ENCODE data around the gene KIAA0930.

KIAA0930 gene

DNA sequence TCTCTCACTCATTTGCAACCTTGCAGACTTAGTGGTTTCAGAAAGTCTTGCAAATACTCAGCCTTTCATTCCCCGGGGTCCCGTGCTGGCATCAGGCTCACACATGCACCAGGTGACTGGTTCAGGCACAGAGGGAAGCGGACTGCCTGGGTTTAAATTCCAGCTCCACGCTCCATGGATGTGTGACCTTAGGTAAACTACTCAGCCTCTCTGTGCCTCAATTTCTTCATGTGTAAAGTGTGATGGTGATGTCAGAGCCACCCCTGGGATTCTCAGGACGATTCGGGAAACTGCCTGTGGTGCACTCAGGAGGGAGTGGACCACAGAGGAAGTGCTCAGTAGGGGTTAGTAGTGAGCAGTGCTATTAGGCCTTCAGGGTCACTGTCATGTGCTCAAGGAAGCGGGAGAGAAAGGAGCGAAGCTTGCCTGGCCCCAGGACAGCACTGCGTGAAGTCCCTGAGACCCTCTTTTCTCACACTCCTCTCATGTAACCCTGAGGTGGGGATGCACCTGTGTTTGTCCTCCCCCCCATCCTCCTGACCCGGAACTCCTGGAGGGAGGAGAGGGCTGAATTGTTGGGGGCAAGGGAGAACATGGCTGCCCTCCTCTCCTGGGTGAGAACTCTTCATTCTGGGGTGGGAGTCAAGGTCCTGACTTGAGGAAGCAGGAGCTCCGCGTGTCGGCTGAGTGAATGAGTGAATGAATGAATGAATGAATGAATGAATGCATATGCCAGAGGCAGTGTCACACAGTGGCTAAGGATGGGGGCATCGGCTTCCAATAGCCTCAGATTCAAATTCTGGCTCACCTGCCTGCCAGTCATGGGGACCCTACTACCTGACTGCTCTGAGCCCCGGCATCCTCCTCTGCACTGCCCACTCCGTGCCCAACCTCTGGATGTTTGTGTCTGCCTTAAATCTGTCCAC is 29.7 kb upstream of the KIAA0930 start:
- ChIA-PET POLR2A (no interaction called here), CTCF (interaction anchor here (1.2 to 2.8 kb wide), 4 partner anchors 12 to 167 kb away, joined by 5 to 12 read pairs (median 7); partner anchors contain the start of gene UPK3A)
- no peak overlapping the region for H3K27ac ChIP-seq (ENCODE audit: insufficient read depth in 1 of 2, low read depth in 1 of 2, low read length in 2 of 2, poor library complexity in 1 of 2, severe bottlenecking in 2 of 2)
- no peaks in the 10 kb centered on the region for H3K9me3 ChIP-seq (ENCODE audit: control extremely low read depth in 1 of 5, control insufficient read depth in 4 of 5, insufficient read depth in 2 of 5, low read depth in 1 of 5, low read length in 4 of 5)
- peaks cover 0 to 15% (median 13%) of the 10 kb centered on the region in 4 experiments for H3K4me1 ChIP-seq (ENCODE audit: control extremely low read depth in 1 of 4, control insufficient read depth in 4 of 4, insufficient read depth in 4 of 4, low read length in 3 of 4)
- no peak for DNase-seq
- peaks cover 0 to 17% (median 7%) of the 10 kb centered on the region in 5 experiments for H3K27me3 ChIP-seq (replicated peaks in 2 of 5; ENCODE audit: control insufficient read depth in 4 of 5, insufficient read depth in 5 of 5, low read length in 4 of 5)
- no peak overlapping the region for H3K4me3 ChIP-seq (ENCODE audit: control insufficient read depth in 1 of 7, extremely low read depth in 1 of 7, insufficient read depth in 4 of 7, low read depth in 2 of 7, low read length in 6 of 7)
- WGBS (ENCODE audit: insufficient coverage): 75% methylated on average over 13 of the region's 16 CpGs
- no peaks in the 10 kb centered on the region for H3K36me3 ChIP-seq (ENCODE audit: control insufficient read depth in 4 of 4, insufficient read depth in 4 of 4, low read length in 3 of 4)

GRCh38 chr22:45268958-45269844 is 28.5 kb upstream of the KIAA0930 start:
- peak; percentile 72 to 90 (median 85) for DNase-seq
- peaks cover 0 to 17% (median 7%) of the 10 kb centered on the region in 5 experiments for H3K27me3 ChIP-seq (replicated peaks in 2 of 5; ENCODE audit: control insufficient read depth in 4 of 5, insufficient read depth in 5 of 5, low read length in 4 of 5)
- H3K4me1 ChIP-seq (ENCODE audit: control extremely low read depth in 1 of 4, control insufficient read depth in 4 of 4, insufficient read depth in 4 of 4, low read length in 3 of 4): peaks cover 0 to 15% (median 14%) of the 10 kb centered on the region in 4 experiments
- H3K36me3 ChIP-seq (ENCODE audit: control insufficient read depth in 4 of 4, insufficient read depth in 4 of 4, low read length in 3 of 4): no peaks in the 10 kb centered on the region
- ChIA-PET CTCF (interaction anchor here (2.4 to 2.8 kb wide), 2 partner anchors 165 to 168 kb away, joined by 9 to 12 read pairs; no protein-coding TSS in a partner anchor), POLR2A (interaction anchor here (0.6 kb wide), 1 partner anchor 507 kb away, joined by 3 read pairs; no protein-coding TSS in a partner anchor)
- peak overlapping the region in 6 of 7 experiments; percentile 65 to 85 (median 70) for H3K4me3 ChIP-seq (ENCODE audit: control insufficient read depth in 1 of 7, extremely low read depth in 1 of 7, insufficient read depth in 4 of 7, low read depth in 2 of 7, low read length in 6 of 7)
- H3K27ac ChIP-seq (ENCODE audit: insufficient read depth in 1 of 2, low read depth in 1 of 2, low read length in 2 of 2, poor library complexity in 1 of 2, severe bottlenecking in 2 of 2): no peak overlapping the region
- whole genome bisulfite sequencing (ENCODE audit: insufficient coverage): 2% methylated on average over 23 of the region's 60 CpGs
- no peaks in the 10 kb centered on the region for H3K9me3 ChIP-seq (ENCODE audit: control extremely low read depth in 1 of 5, control insufficient read depth in 4 of 5, insufficient read depth in 2 of 5, low read depth in 1 of 5, low read length in 4 of 5)

DNA sequence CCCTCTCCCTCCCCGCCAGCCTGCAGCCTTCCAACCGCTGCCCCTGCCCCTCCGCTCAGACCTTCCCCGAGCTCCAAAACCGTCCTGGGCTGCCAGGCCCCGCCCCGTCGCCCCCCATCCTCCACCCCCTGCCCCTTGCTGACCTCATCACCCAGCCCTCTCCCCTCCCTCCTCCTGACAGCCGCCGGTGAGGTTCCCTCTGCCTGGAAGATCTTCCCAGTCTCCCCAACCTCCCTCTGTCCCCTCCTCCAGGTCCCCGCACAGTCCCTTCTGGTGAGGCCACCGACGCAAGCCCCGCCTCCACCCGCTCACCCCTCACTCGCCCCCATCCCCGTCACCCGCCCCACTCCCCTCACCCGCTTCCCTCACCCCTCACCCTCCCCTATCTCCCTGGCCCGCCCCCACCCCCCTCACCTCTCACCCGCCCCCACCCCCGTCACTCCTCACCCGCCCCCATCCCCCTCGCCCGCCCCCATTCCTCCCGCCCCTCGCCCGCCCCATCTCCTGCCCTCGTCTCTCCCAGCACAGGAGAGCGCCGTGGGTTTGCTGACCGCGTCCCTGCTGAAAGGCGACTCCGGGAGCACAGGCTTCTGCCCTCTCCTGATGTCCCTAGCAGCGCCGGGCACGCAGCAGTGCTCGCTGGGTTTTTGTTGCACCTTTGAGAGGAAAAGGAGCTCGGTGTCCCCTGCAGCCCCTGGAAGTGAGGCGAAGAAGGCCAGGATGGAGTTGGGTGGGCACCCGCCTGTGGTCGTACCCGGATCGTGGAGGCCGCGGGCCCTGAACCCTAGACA is 27.7 kb upstream of the KIAA0930 start:
- ChIA-PET POLR2A (interaction anchor here (0.5 to 0.6 kb wide), 3 partner anchors 40 to 508 kb away, joined by 3 read pairs; no protein-coding TSS in a partner anchor), CTCF (interaction anchor here (0.8 to 2.4 kb wide), 3 partner anchors 15 to 283 kb away, joined by 3 to 12 read pairs (median 4); no protein-coding TSS in a partner anchor)
- no peaks in the 10 kb centered on the region for H3K36me3 ChIP-seq (ENCODE audit: control insufficient read depth in 4 of 4, insufficient read depth in 4 of 4, low read length in 3 of 4)
- WGBS (ENCODE audit: insufficient coverage): 0% methylated on average over 19 of the region's 47 CpGs
- H3K4me1 ChIP-seq (ENCODE audit: control extremely low read depth in 1 of 4, control insufficient read depth in 4 of 4, insufficient read depth in 4 of 4, low read length in 3 of 4): peaks cover 0 to 22% (median 22%) of the 10 kb centered on the region in 4 experiments
- peaks cover 0 to 17% (median 7%) of the 10 kb centered on the region in 5 experiments for H3K27me3 ChIP-seq (replicated peaks in 2 of 5; ENCODE audit: control insufficient read depth in 4 of 5, insufficient read depth in 5 of 5, low read length in 4 of 5)
- peak overlapping the region; percentile 19 to 85 (median 69) for H3K4me3 ChIP-seq (ENCODE audit: control insufficient read depth in 1 of 7, extremely low read depth in 1 of 7, insufficient read depth in 4 of 7, low read depth in 2 of 7, low read length in 6 of 7)
- DNase-seq: peak in 2 of 3 donors; percentile 48 to 59
- no peaks in the 10 kb centered on the region for H3K9me3 ChIP-seq (ENCODE audit: control extremely low read depth in 1 of 5, control insufficient read depth in 4 of 5, insufficient read depth in 2 of 5, low read depth in 1 of 5, low read length in 4 of 5)
- H3K27ac ChIP-seq (ENCODE audit: insufficient read depth in 1 of 2, low read depth in 1 of 2, low read length in 2 of 2, poor library complexity in 1 of 2, severe bottlenecking in 2 of 2): no peak overlapping the region

DNA sequence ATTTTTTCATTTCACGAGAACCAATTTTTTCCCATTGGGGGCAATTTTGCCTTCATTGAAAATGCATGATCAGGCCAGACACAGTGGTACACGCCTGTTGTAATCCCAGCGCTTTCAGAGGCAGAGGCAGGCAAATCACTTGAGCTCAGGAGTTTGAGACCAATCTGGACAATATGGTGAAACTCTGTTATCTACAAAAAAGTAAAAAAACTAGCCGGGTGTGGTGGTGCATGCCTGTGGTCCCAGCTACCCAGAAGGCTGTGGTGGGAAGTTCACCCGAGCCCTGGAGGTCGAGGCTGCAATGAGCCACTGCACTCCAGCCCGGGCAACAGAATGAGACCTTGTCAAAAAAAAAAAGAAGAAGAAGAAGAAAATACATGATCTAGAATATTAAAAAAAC is 24.8 kb upstream of the KIAA0930 start:
- H3K4me3 ChIP-seq (ENCODE audit: control insufficient read depth in 1 of 7, extremely low read depth in 1 of 7, insufficient read depth in 4 of 7, low read depth in 2 of 7, low read length in 6 of 7): no peak overlapping the region
- DNase-seq: no peak
- peaks cover 0 to 13% (median 7%) of the 10 kb centered on the region in 5 experiments for H3K27me3 ChIP-seq (replicated peaks in 2 of 5; ENCODE audit: control insufficient read depth in 4 of 5, insufficient read depth in 5 of 5, low read length in 4 of 5)
- no peaks in the 10 kb centered on the region for H3K36me3 ChIP-seq (ENCODE audit: control insufficient read depth in 4 of 4, insufficient read depth in 4 of 4, low read length in 3 of 4)
- no peak overlapping the region for H3K27ac ChIP-seq (ENCODE audit: insufficient read depth in 1 of 2, low read depth in 1 of 2, low read length in 2 of 2, poor library complexity in 1 of 2, severe bottlenecking in 2 of 2)
- POLR2A ChIA-PET: no interaction called here
- 61% methylated on average over 3 of the region's 7 CpGs for WGBS (ENCODE audit: insufficient coverage)
- H3K4me1 ChIP-seq (ENCODE audit: control extremely low read depth in 1 of 4, control insufficient read depth in 4 of 4, insufficient read depth in 4 of 4, low read length in 3 of 4): peaks cover 0 to 39% (median 29%) of the 10 kb centered on the region in 4 experiments
- no peaks in the 10 kb centered on the region for H3K9me3 ChIP-seq (ENCODE audit: control extremely low read depth in 1 of 5, control insufficient read depth in 4 of 5, insufficient read depth in 2 of 5, low read depth in 1 of 5, low read length in 4 of 5)
- CTCF ChIA-PET: no interaction called here

- H3K36me3 ChIP-seq (ENCODE audit: control insufficient read depth in 4 of 4, insufficient read depth in 4 of 4, low read length in 3 of 4): no peaks in the 10 kb centered on the region
- H3K4me3 ChIP-seq (ENCODE audit: control insufficient read depth in 1 of 7, extremely low read depth in 1 of 7, insufficient read depth in 4 of 7, low read depth in 2 of 7, low read length in 6 of 7): no peak overlapping the region
- DNase-seq: peak; percentile 49 to 89 (median 85)
- no peak overlapping the region for H3K27ac ChIP-seq (ENCODE audit: insufficient read depth in 1 of 2, low read depth in 1 of 2, low read length in 2 of 2, poor library complexity in 1 of 2, severe bottlenecking in 2 of 2)
- ChIA-PET CTCF (interaction anchor here (0.7 to 1.1 kb wide), 5 partner anchors 11 to 161 kb away, joined by 3 read pairs; no protein-coding TSS in a partner anchor), POLR2A (interaction anchor here (0.6 to 0.7 kb wide), 2 partner anchors 197 to 286 kb away, joined by 3 to 4 read pairs; no protein-coding TSS in a partner anchor)
- WGBS (ENCODE audit: insufficient coverage): 23% methylated on average over 14 of the region's 17 CpGs
- H3K27me3 ChIP-seq (replicated peaks in 2 of 5; ENCODE audit: control insufficient read depth in 4 of 5, insufficient read depth in 5 of 5, low read length in 4 of 5): no peaks in the 10 kb centered on the region
- no peaks in the 10 kb centered on the region for H3K9me3 ChIP-seq (ENCODE audit: control extremely low read depth in 1 of 5, control insufficient read depth in 4 of 5, insufficient read depth in 2 of 5, low read depth in 1 of 5, low read length in 4 of 5)
- peaks cover 0 to 30% (median 19%) of the 10 kb centered on the region in 4 experiments for H3K4me1 ChIP-seq (ENCODE audit: control extremely low read depth in 1 of 4, control insufficient read depth in 4 of 4, insufficient read depth in 4 of 4, low read length in 3 of 4)
These were observed 23.0 kb upstream of the KIAA0930 start for GRCh38 chr22:45263463-45264269.

All from common myeloid progenitor, CD34-positive (primary cell).